Activated CD4-positive, alpha-beta T cell treated with anti-CD3 and anti-CD28 coated beads, Interleukin-2, amount 50 U/mL, for 4 hours (primary cell): ENCODE measurements around the gene HDAC4.

ENCODE experiments used
- DNase-seq, 2 experiments: peaks; one replicate each; pipeline ENCODE4 v3.0.0-alpha.2; 2020

HDAC4 gene

GRCh38 chr2:239425631-239426030, 24.8 kb upstream of the HDAC4 start:
- no peak for DNase-seq

- DNase-seq, result no peak
These were observed 23.7 kb upstream of the HDAC4 start for GRCh38 chr2:239424337-239425045.

- no peak for DNase-seq
These were observed 22.7 kb upstream of the HDAC4 start for GRCh38 chr2:239423551-239423950.

- DNase-seq, result no peak
These were observed 21.0 kb upstream of the HDAC4 start for GRCh38 chr2:239421851-239422250.

- DNase-seq, result no peak
These were observed 19.3 kb upstream of the HDAC4 start for GRCh38 chr2:239420082-239420481.

- no peak for DNase-seq
These were observed 18.1 kb upstream of the HDAC4 start for GRCh38 chr2:239418918-239419317.

- no peak for DNase-seq
These were observed 12.2 kb upstream of the HDAC4 start for GRCh38 chr2:239412905-239413603.

GRCh38 chr2:239411549-239412319, 10.9 kb upstream of the HDAC4 start:
- DNase-seq, result no peak

GRCh38 chr2:239411117-239411516, 10.3 kb upstream of the HDAC4 start:
- DNase-seq, result no peak

- DNase-seq, result no peak
These were observed 9.2 kb upstream of the HDAC4 start for GRCh38 chr2:239409976-239410375.

GRCh38 chr2:239407112-239407511, 6.3 kb upstream of the HDAC4 start:
- DNase-seq, result no peak

- DNase-seq, result no peak
These were observed 5.6 kb upstream of the HDAC4 start for GRCh38 chr2:239406316-239406995.

GRCh38 chr2:239405071-239405470, 4.3 kb upstream of the HDAC4 start:
- DNase-seq, result no peak

- DNase-seq, result no peak
These were observed 1.8 kb upstream of the HDAC4 start for GRCh38 chr2:239402666-239403065.

- no peak for DNase-seq
These were observed 1.0 kb upstream of the HDAC4 start for GRCh38 chr2:239401881-239402233.

- DNase-seq, result peak; percentile 98 to 99
These were observed 454 bp upstream of the HDAC4 start for GRCh38 chr2:239401067-239401880.

- DNase-seq, result peak in 1 of 2 experiments; percentile 15
These were observed 762 bp downstream of the HDAC4 start for GRCh38 chr2:239399921-239400595.

GRCh38 chr2:239399433-239399920, 1.3 kb downstream of the HDAC4 start:
- DNase-seq, result peak; percentile 21 to 40

GRCh38 chr2:239398521-239398921, 2.3 kb downstream of the HDAC4 start:
- no peak for DNase-seq

- no peak for DNase-seq
These were observed 2.8 kb downstream of the HDAC4 start for GRCh38 chr2:239397931-239398471.
